H1 (cell line): ENCODE measurements around the gene FBXL17. TPM values are rescaled to one million over a fixed set of nuclear protein-coding genes. Genes with fewer than 3 reads are reported as not detected.

Experiments used
- CTCF ChIA-PET: fragments of 300-600 bp; sonication (Branson Sonifier 250); formaldehyde crosslinking; loops from one replicate; lab custom pipeline; 2021; ENCODE audit not compliant: partially characterized antibody; lab: Charles Lee
- POLR2A ChIA-PET: fragments of 300-600 bp; sonication (Branson Sonifier 250); formaldehyde crosslinking; loops from one replicate; lab custom pipeline; 2021; ENCODE audit warnings: inconsistent platforms; ENCODE audit not compliant: partially characterized antibody; lab: Charles Lee
- DNase-seq, 2 experiments: peaks; one replicate each; pipeline versions ENCODE4 v3.0.0 to v3.0.0-alpha.2; 2010 to 2022; ENCODE audit warnings: low spot score in 2 of 2, low read depth in 1 of 2, mixed read lengths in 1 of 2
- FAIRE-seq: peaks from 2 replicates; lab custom pipeline; 2011; peaks lifted over from hg19 to GRCh38; lab: Jason Lieb, UNC
- H2AFZ ChIP-seq: 2 replicates; pipeline ENCODE4 v1.8.1; 2012; ENCODE audit warnings: low read length, inconsistent platforms
- H2AK5ac ChIP-seq: 2 replicates; pipeline ENCODE4 v1.6.1; 2013; ENCODE audit warnings: low read depth, low read length
- H2BK120ac ChIP-seq: replicated peaks from 2 replicates; pipeline ENCODE3; 2013; ENCODE audit warnings: low read depth, low read length, inconsistent platforms
- H2BK12ac ChIP-seq: 2 replicates; pipeline ENCODE4 v1.6.1; 2013; ENCODE audit warnings: low read depth, low read length
- H2BK15ac ChIP-seq: 2 replicates; pipeline ENCODE4 v1.6.1; 2013; ENCODE audit warnings: low read length
- H2BK20ac ChIP-seq: 2 replicates; pipeline ENCODE4 v1.6.1; 2013; ENCODE audit warnings: low read length
- H2BK5ac ChIP-seq: 2 replicates; pipeline ENCODE4 v1.6.1; 2013; ENCODE audit warnings: low read depth, low read length
- H3K14ac ChIP-seq: 2 replicates; pipeline ENCODE4 v1.6.1; 2013; ENCODE audit warnings: inconsistent platforms; ENCODE audit not compliant: insufficient read length
- H3K18ac ChIP-seq: 2 replicates; pipeline ENCODE4 v1.6.1; 2013; ENCODE audit warnings: low read length; ENCODE audit errors: extremely low read depth
- H3K23ac ChIP-seq: 2 replicates; pipeline ENCODE4 v1.6.1; 2013; ENCODE audit warnings: inconsistent platforms; ENCODE audit not compliant: insufficient read length
- H3K23me2 ChIP-seq: 2 replicates; pipeline ENCODE4 v1.6.1; 2013; ENCODE audit warnings: low read depth, low read length
- H3K27ac ChIP-seq: 2 replicates; pipeline ENCODE4 v1.6.1; 2011; ENCODE audit warnings: low read depth, low read length, inconsistent platforms
- H3K27me3 ChIP-seq, 4 experiments: replicated peaks in 1 of 4; 1 replicate in 1 of 4; 2 replicates in 3 of 4; pipeline versions ENCODE4 v1.6.1 to v1.8.1; 2011 to 2013; ENCODE audit warnings: low read length in 3 of 4, mild to moderate bottlenecking in 3 of 4, inconsistent platforms in 2 of 4, mixed read lengths in 2 of 4, moderate library complexity in 1 of 4; ENCODE audit not compliant: control insufficient read depth in 3 of 4, insufficient read depth in 3 of 4; ENCODE audit errors: extremely low read depth in 1 of 4
- H3K36me3 ChIP-seq, 4 experiments: 2 replicates each; pipeline versions ENCODE4 v1.6.1 to v1.8.1; 2011 to 2013; ENCODE audit warnings: mild to moderate bottlenecking in 4 of 4, low read length in 3 of 4, moderate library complexity in 2 of 4, control low read depth in 1 of 4, inconsistent platforms in 1 of 4; ENCODE audit not compliant: insufficient read depth in 4 of 4, control insufficient read depth in 2 of 4
- H3K4ac ChIP-seq: replicated peaks from 2 replicates; pipeline ENCODE3; 2013; ENCODE audit warnings: low read length, low read depth, mixed read lengths, inconsistent platforms; ENCODE audit not compliant: insufficient read length
- H3K4me1 ChIP-seq, 4 experiments: replicated peaks in 1 of 4; 1 replicate in 1 of 4; 2 replicates in 3 of 4; pipeline versions ENCODE4 v1.6.1 to v1.8.1; 2011 to 2013; ENCODE audit warnings: low read length in 3 of 4, inconsistent platforms in 2 of 4, mixed read lengths in 1 of 4; ENCODE audit not compliant: insufficient read depth in 4 of 4, control insufficient read depth in 3 of 4
- H3K4me2 ChIP-seq, 2 experiments: 2 replicates each; pipeline versions ENCODE4 v1.6.1 to v1.8.1; 2011 to 2013; ENCODE audit warnings: low read depth in 2 of 2, low read length in 2 of 2, control low read depth in 1 of 2, inconsistent platforms in 1 of 2, mild to moderate bottlenecking in 1 of 2; ENCODE audit not compliant: insufficient read depth in 1 of 2
- H3K4me3 ChIP-seq, 4 experiments: fragments of 200-600, 300-600 bp in 1 of 4; sonication (generic), shearing (Covaris generic), sonication (Bioruptor Twin) in 1 of 4; 2 replicates each; pipeline versions ENCODE4 v1.5.1 to v1.8.1; 2011 to 2016; ENCODE audit warnings: low read length in 4 of 4, low read depth in 3 of 4, control low read depth in 2 of 4, inconsistent platforms in 2 of 4, mild to moderate bottlenecking in 2 of 4, mixed read lengths in 1 of 4, moderate library complexity in 1 of 4; ENCODE audit not compliant: insufficient read depth in 2 of 4; ENCODE audit errors: extremely low read depth in 1 of 4
- H3K56ac ChIP-seq: replicated peaks from 2 replicates; pipeline ENCODE3; 2013; ENCODE audit warnings: low read depth, mild to moderate bottlenecking, mixed read lengths, low read length, inconsistent platforms; ENCODE audit not compliant: insufficient read length
- H3K79me1 ChIP-seq: 2 replicates; pipeline ENCODE4 v1.6.1; 2013; ENCODE audit warnings: low read depth, low read length, control low read depth
- H3K79me2 ChIP-seq, 2 experiments: 2 replicates each; pipeline versions ENCODE4 v1.6.1 to v1.8.1; 2012 to 2013; ENCODE audit warnings: low read length in 2 of 2, mild to moderate bottlenecking in 2 of 2, inconsistent platforms in 1 of 2; ENCODE audit not compliant: insufficient read depth in 2 of 2, control insufficient read depth in 1 of 2
- H3K9ac ChIP-seq, 4 experiments: replicated peaks in 1 of 4; 1 replicate in 1 of 4; 2 replicates in 3 of 4; pipeline versions ENCODE4 v1.6.1 to v1.8.1; 2011 to 2013; ENCODE audit warnings: low read depth in 3 of 4, low read length in 3 of 4, control low read depth in 2 of 4, mild to moderate bottlenecking in 2 of 4, moderate library complexity in 2 of 4, inconsistent platforms in 1 of 4; ENCODE audit errors: extremely low read depth in 1 of 4
- H3K9me3 ChIP-seq, 2 experiments: 2 replicates each; pipeline versions ENCODE4 v1.6.1 to v1.8.1; 2012 to 2013; ENCODE audit warnings: mild to moderate bottlenecking in 2 of 2, moderate library complexity in 2 of 2, control low read depth in 1 of 2, inconsistent platforms in 1 of 2, low read depth in 1 of 2, low read length in 1 of 2, mixed read lengths in 1 of 2; ENCODE audit not compliant: insufficient read depth in 2 of 2
- H4K20me1 ChIP-seq, 2 experiments: replicated peaks in 1 of 2; 2 replicates each; pipeline versions ENCODE3 to v1.8.1; 2011 to 2013; ENCODE audit warnings: inconsistent platforms in 2 of 2, low read length in 2 of 2, mild to moderate bottlenecking in 1 of 2; ENCODE audit not compliant: insufficient read depth in 2 of 2, control insufficient read depth in 1 of 2
- H4K5ac ChIP-seq: 2 replicates; pipeline ENCODE4 v1.6.1; 2013; ENCODE audit warnings: low read length, low read depth, mixed read lengths, inconsistent platforms; ENCODE audit not compliant: insufficient read length
- H4K8ac ChIP-seq: 2 replicates; pipeline ENCODE4 v1.8.0; 2013; ENCODE audit warnings: mild to moderate bottlenecking, moderate library complexity, low read length, inconsistent platforms; ENCODE audit not compliant: insufficient read depth; ENCODE audit errors: extremely low read depth
- H4K91ac ChIP-seq: replicated peaks from 2 replicates; pipeline ENCODE3; 2013; ENCODE audit warnings: low read length, mixed read lengths, inconsistent platforms; ENCODE audit not compliant: insufficient read length
- BRCA1 ChIP-seq: IDR thresholded peaks from 2 replicates; pipeline ENCODE4 v1.6.1; 2012; ENCODE audit warnings: low read depth, low read length, improper control_type of control experiment
- CBX8 ChIP-seq: fragments of 300-800, 300-1000 bp; sonication (generic); IDR thresholded peaks from 2 replicates; pipeline ENCODE4 v1.7.1; 2016; ENCODE audit warnings: low read depth, low read length, borderline replicate concordance
- CHD2 ChIP-seq: IDR thresholded peaks from 2 replicates; pipeline ENCODE4 v1.6.1; 2012; ENCODE audit warnings: low read length, improper control_type of control experiment
- EGR1 ChIP-seq: IDR thresholded peaks from 2 replicates; pipeline ENCODE4 v1.6.1; 2011; ENCODE audit warnings: low read depth, low read length, borderline replicate concordance
- EP300 ChIP-seq, 2 experiments: IDR thresholded peaks; 1 replicate in 1 of 2; 2 replicates in 1 of 2; pipeline ENCODE4 v1.6.1; 2011 to 2012; ENCODE audit warnings: low read depth in 2 of 2, low read length in 2 of 2, mild to moderate bottlenecking in 2 of 2, borderline replicate concordance in 1 of 2, inconsistent platforms in 1 of 2, moderate library complexity in 1 of 2
- HDAC6 ChIP-seq: IDR thresholded peaks from one replicate; pipeline ENCODE4 v1.7.1; 2012; ENCODE audit warnings: low read depth, mild to moderate bottlenecking, inconsistent platforms, low read length, moderate library complexity
- KDM4A ChIP-seq: IDR thresholded peaks from one replicate; pipeline ENCODE4 v1.7.1; 2012; ENCODE audit warnings: low read depth, mild to moderate bottlenecking, moderate library complexity, low read length, inconsistent platforms; ENCODE audit not compliant: severe bottlenecking
- PHF8 ChIP-seq: fragments of 200-600 bp; sonication (generic); conservative IDR thresholded peaks from 2 replicates; pipeline ENCODE4 v1.7.1; 2012; ENCODE audit warnings: low read depth, mild to moderate bottlenecking, inconsistent platforms, low read length, moderate library complexity
- POLR2A ChIP-seq, 2 experiments: IDR thresholded peaks; 1 replicate in 1 of 2; 2 replicates in 1 of 2; pipeline ENCODE4 v1.6.1; 2011; ENCODE audit warnings: low read depth in 2 of 2, low read length in 2 of 2, mild to moderate bottlenecking in 2 of 2; ENCODE audit errors: control extremely low read depth in 1 of 2
- SAP30 ChIP-seq: fragments of 300-600 bp; sonication (generic); IDR thresholded peaks from 2 replicates; pipeline ENCODE4 v1.7.1; 2012; ENCODE audit warnings: low read length, moderate library complexity, mild to moderate bottlenecking, inconsistent platforms; ENCODE audit not compliant: insufficient read depth, insufficient replicate concordance
- SIX5 ChIP-seq: IDR thresholded peaks from 2 replicates; pipeline ENCODE4 v1.6.1; 2011; ENCODE audit warnings: mild to moderate bottlenecking, low read depth, low read length
- TAF7 ChIP-seq: optimal IDR thresholded peaks from 2 replicates; pipeline ENCODE3; 2011; ENCODE audit warnings: low read depth, mild to moderate bottlenecking, inconsistent platforms, low read length, moderate library complexity, borderline replicate concordance
- TEAD4 ChIP-seq: IDR thresholded peaks from 2 replicates; pipeline ENCODE4 v1.6.1; 2012; ENCODE audit warnings: low read depth, low read length, inconsistent platforms, mixed read lengths
- polyA plus RNA-seq, 7 experiments: library from polyadenylated mRNA; depleted of rRNA in 3 of 7; stranded (reverse) in 5 of 7; unstranded in 2 of 7; fragments of >200 nt in 5 of 7; fragments of 200-250 nt in 2 of 7; gene quantifications; 1 replicate in 5 of 7; 2 replicates in 1 of 7; 4 replicates in 1 of 7; pipeline versions ENCODE4 v1.2.1 to v1.2.3, GENCODE V29; 2011 to 2013; ENCODE audit warnings: missing spikeins in 2 of 7, mixed read lengths in 2 of 7
- total RNA-seq: library from RNA; stranded (reverse); fragmentation: NEBNext Ultra II Directional; extraction: Animal tissue kit (Norgen Biotek cat#: 25700); gene quantifications from 2 replicates; pipeline ENCODE4 v1.2.1, GENCODE V29; 2021

FBXL17 gene
- total and polyA plus RNA-seq, 2 of the 8 experiments (the other 6 are each of a cell fraction or from before 2014, with no cell fraction given): 0.35 to 4.3 TPM

DNA sequence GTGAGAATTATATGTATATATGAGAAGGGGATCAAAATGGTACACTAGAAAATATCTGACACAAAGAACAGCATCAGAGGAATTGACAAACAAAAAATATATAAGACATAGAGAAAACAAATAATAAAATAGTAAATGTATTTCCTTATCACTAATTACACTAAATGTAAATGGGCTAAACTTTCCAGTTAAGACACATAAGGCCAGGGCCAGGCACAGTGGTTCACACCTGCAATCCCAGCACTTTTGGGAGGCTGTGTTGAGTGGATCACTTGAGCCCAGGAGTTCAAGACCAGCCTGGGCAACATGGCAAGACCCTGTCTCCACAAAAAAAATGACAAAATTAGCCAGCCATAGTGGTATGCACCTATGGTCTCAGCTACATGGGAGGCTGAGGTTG lies 8.5 kb downstream of the FBXL17 start:
- Histone ChIP-seq H3K23ac (no peak overlapping the region), H3K27me3 (no peaks in the 10 kb centered on the region), H3K36me3 (peaks cover 0 to 6% (median 0%) of the 10 kb centered on the region in 4 experiments; a peak in 2 of 8 replicates), H3K4ac (no peak overlapping the region), H2BK5ac (no peak overlapping the region), H3K27ac (no peak overlapping the region), H3K18ac (no peak overlapping the region), H2AFZ (no peak overlapping the region), H3K4me2 (no peak overlapping the region), H3K14ac (no peak overlapping the region), H4K20me1 (no peaks in the 10 kb centered on the region), H3K4me3 (no peak overlapping the region), H3K9ac (no peak overlapping the region), H3K9me3 (peaks cover 7 to 14% of the 10 kb centered on the region in 2 experiments), H3K23me2 (no peaks in the 10 kb centered on the region), H2BK15ac (no peak overlapping the region), H3K79me1 (no peaks in the 10 kb centered on the region; the same call in 1 of the 2 replicates), H3K4me1 (peaks cover 0 to under 1% (median 0%) of the 10 kb centered on the region in 4 experiments; a peak in 1 of 7 replicates), H4K91ac (no peak overlapping the region), H3K79me2 (peaks cover under 1 to 8% of the 10 kb centered on the region in 2 experiments; a peak in 1 of 4 replicates), H2BK20ac (no peak overlapping the region), H2AK5ac (no peak overlapping the region), H4K5ac (no peak overlapping the region), H2BK12ac (no peak overlapping the region), H2BK120ac (no peak overlapping the region), H4K8ac (no peak overlapping the region), H3K56ac (no peak overlapping the region)
- CTCF ChIA-PET: no interaction called here
- no peak for FAIRE-seq
- TF ChIP-seq HDAC6: no peak
- TF ChIP-seq CBX8: no peak
- TF ChIP-seq EGR1: no peak
- no peak for TF ChIP-seq TEAD4
- TF ChIP-seq SAP30: no peak
- TF ChIP-seq CHD2: no peak
- TF ChIP-seq TAF7: no peak
- no peak for TF ChIP-seq KDM4A
- no peak for TF ChIP-seq SIX5
- no peak for TF ChIP-seq BRCA1
- no peak for TF ChIP-seq POLR2A (IDR thresholded peaks at IDR 0.05; ENCODE audit: control extremely low read depth in 1 of 2, low read depth in 2 of 2, low read length in 2 of 2)
- TF ChIP-seq PHF8: no peak
- no peak for TF ChIP-seq EP300 (IDR thresholded peaks at IDR 0.05; ENCODE audit: borderline replicate concordance in 1 of 2, low read depth in 2 of 2, low read length in 2 of 2)
- POLR2A ChIA-PET: no interaction called here
- DNase-seq: no peak
